K562 (cell line): Measurements from ENCODE around the gene BSDC1. TPM values are rescaled to one million over a fixed set of nuclear protein-coding genes. Genes with fewer than 3 reads are reported as not detected.
A peak's percentile ranks its signal among the peaks of the same experiment; 100 is the strongest.

ENCODE experiments used
- ARID4B ChIP-seq: sonication (generic); formaldehyde crosslinking; IDR thresholded peaks from 2 replicates; pipeline ENCODE4 v1.8.0; 2022; ENCODE audit warnings: mild to moderate bottlenecking, missing genetic modification reagents
- MTA2 ChIP-seq: fragments of 450-650 bp; IDR thresholded peaks from 2 replicates; pipeline ENCODE4 v1.6.1; 2016; ENCODE audit warnings: low read depth
- SNAPC5 ChIP-seq: fragments of 250-450 bp; sonication (Bioruptor Pico); IDR thresholded peaks from 2 replicates; pipeline ENCODE4 v1.8.0; 2021; ENCODE audit warnings: moderate library complexity, mild to moderate bottlenecking, inconsistent platforms
- polyA plus RNA-seq, 8 experiments: library from polyadenylated mRNA; depleted of rRNA in 4 of 8; stranded (reverse) in 5 of 8; unstranded in 3 of 8; fragments of >200 nt; fragmentation: Nextera tagmentation in 2 of 8; fragmentation: Illumina TruSeq in 1 of 8; extraction: Ambion mirVana in 2 of 8; extraction: Trizol in 1 of 8; gene quantifications; 2 replicates each; pipeline versions ENCODE4 v1.2.1 to v1.2.3, GENCODE V29; 2011 to 2014; ENCODE audit warnings: inconsistent platforms in 1 of 8, missing spikeins in 1 of 8
- total RNA-seq, 7 experiments: library from RNA; depleted of rRNA in 6 of 7; stranded (reverse); fragments of >200 nt in 6 of 7; fragmentation: Illumina TruSeq in 2 of 7; extraction: Trizol in 2 of 7; gene quantifications; 2 replicates each; pipeline versions ENCODE4 v1.2.1 to v1.2.3, GENCODE V29; 2011 to 2021; ENCODE audit warnings: low replicate concordance in 1 of 7
- TF ChIP-seq, protein P1 (sequence below): fragments of 200-800 bp; sonication (Bioruptor generic); IDR thresholded peaks from 2 replicates; pipeline ENCODE4 v1.6.1; 2017; ENCODE audit warnings: missing genetic modification characterization, missing compliant biosample characterization

Gene BSDC1
- total and polyA plus RNA-seq, 9 of the 15 experiments (the other 6 are each of a cell fraction or from before 2014, with no cell fraction given), result 10.2 to 96.8 (median 73.1) TPM

DNA sequence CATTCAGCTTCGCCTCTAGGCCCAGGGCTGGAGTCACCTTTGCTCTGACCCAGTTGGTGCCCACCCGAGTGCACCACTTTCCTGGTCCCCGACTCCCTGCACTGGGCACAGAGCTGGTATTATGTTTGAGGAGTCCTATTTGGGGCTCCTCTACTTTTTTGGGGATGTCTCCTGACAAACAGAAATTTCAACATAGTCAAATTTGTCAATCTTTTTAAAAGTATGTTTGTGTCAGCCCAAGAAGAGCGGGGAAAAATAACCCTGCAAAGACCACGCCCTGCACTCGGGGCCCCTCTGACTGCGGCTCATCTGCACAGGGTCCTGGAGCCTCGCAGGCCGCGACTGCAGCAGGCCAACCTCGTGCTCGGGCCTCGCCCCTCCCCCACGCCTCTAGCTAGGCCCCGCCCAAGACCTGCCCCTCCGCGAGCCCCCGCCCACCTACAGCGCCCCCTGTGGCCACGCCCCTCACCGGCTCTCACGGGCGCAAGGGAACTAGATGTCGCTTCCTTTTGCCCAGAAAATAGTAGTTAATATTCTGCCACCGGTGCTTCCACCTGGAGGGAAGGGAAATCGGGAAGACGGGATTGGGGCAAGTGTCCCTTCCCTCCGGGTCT is 43.3 kb downstream of the BSDC1 start (continued):
- TF ChIP-seq, protein P1, sequence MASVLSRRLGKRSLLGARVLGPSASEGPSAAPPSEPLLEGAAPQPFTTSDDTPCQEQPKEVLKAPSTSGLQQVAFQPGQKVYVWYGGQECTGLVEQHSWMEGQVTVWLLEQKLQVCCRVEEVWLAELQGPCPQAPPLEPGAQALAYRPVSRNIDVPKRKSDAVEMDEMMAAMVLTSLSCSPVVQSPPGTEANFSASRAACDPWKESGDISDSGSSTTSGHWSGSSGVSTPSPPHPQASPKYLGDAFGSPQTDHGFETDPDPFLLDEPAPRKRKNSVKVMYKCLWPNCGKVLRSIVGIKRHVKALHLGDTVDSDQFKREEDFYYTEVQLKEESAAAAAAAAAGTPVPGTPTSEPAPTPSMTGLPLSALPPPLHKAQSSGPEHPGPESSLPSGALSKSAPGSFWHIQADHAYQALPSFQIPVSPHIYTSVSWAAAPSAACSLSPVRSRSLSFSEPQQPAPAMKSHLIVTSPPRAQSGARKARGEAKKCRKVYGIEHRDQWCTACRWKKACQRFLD (CRISPR knock-in tag), result peak; percentile 94
- TF ChIP-seq MTA2 (no peak), ARID4B (CRISPR knock-in tag) (no peak), SNAPC5 (CRISPR knock-in tag) (no peak)
